ENCODE results near the gene TEAD1. TPM values are rescaled to one million over a fixed set of nuclear protein-coding genes. Genes with fewer than 3 reads are reported as not detected.

Gene TEAD1
- total and polyA plus RNA-seq, 2 experiments from 2014 or later = 24.5 to 103 TPM

DNA sequence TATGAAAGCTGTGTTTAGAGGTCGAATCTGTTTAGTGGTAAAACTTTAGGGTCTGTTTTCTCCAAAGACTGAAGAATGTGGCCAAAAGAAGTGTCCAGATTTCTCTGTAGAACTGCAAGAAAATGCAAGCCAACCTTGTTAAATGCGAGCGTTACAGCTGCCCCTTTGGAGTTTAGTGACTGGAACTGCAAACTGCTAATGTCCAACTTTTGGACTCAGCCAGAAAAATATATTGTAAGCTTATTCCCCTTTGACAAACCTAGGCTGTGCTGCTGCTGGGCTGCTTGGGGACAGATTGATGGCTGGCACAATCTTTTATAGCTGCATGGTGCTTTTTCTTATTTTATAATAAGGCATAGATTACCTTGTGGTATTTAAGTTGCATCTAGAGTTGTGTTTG is 3.9 kb downstream of the TEAD1 start (continued):
- TF ChIP-seq, protein P1, sequence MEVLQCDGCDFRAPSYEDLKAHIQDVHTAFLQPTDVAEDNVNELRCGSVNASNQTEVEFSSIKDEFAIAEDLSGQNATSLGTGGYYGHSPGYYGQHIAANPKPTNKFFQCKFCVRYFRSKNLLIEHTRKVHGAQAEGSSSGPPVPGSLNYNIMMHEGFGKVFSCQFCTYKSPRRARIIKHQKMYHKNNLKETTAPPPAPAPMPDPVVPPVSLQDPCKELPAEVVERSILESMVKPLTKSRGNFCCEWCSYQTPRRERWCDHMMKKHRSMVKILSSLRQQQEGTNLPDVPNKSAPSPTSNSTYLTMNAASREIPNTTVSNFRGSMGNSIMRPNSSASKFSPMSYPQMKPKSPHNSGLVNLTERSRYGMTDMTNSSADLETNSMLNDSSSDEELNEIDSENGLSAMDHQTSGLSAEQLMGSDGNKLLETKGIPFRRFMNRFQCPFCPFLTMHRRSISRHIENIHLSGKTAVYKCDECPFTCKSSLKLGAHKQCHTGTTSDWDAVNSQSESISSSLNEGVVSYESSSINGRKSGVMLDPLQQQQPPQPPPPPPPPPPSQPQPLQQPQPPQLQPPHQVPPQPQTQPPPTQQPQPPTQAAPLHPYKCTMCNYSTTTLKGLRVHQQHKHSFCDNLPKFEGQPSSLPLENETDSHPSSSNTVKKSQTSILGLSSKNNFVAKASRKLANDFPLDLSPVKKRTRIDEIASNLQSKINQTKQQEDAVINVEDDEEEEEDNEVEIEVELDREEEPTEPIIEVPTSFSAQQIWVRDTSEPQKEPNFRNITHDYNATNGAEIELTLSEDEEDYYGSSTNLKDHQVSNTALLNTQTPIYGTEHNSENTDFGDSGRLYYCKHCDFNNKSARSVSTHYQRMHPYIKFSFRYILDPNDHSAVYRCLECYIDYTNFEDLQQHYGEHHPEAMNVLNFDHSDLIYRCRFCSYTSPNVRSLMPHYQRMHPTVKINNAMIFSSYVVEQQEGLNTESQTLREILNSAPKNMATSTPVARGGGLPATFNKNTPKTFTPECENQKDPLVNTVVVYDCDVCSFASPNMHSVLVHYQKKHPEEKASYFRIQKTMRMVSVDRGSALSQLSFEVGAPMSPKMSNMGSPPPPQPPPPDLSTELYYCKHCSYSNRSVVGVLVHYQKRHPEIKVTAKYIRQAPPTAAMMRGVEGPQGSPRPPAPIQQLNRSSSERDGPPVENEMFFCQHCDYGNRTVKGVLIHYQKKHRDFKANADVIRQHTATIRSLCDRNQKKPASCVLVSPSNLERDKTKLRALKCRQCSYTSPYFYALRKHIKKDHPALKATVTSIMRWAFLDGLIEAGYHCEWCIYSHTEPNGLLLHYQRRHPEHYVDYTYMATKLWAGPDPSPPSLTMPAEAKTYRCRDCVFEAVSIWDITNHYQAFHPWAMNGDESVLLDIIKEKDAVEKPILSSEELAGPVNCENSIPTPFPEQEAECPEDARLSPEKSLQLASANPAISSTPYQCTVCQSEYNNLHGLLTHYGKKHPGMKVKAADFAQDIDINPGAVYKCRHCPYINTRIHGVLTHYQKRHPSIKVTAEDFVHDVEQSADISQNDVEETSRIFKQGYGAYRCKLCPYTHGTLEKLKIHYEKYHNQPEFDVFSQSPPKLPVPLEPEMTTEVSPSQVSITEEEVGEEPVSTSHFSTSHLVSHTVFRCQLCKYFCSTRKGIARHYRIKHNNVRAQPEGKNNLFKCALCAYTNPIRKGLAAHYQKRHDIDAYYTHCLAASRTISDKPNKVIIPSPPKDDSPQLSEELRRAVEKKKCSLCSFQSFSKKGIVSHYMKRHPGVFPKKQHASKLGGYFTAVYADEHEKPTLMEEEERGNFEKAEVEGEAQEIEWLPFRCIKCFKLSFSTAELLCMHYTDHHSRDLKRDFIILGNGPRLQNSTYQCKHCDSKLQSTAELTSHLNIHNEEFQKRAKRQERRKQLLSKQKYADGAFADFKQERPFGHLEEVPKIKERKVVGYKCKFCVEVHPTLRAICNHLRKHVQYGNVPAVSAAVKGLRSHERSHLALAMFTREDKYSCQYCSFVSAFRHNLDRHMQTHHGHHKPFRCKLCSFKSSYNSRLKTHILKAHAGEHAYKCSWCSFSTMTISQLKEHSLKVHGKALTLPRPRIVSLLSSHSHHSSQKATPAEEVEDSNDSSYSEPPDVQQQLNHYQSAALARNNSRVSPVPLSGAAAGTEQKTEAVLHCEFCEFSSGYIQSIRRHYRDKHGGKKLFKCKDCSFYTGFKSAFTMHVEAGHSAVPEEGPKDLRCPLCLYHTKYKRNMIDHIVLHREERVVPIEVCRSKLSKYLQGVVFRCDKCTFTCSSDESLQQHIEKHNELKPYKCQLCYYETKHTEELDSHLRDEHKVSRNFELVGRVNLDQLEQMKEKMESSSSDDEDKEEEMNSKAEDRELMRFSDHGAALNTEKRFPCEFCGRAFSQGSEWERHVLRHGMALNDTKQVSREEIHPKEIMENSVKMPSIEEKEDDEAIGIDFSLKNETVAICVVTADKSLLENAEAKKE (CRISPR knock-in tag; IDR thresholded peaks at IDR 0.05) = no peak
- TF ChIP-seq JUNB (IDR thresholded peaks at IDR 0.05; ENCODE audit: unreplicated experiment) (no peak), STAT1 (IDR thresholded peaks at IDR 0.05; ENCODE audit: unreplicated experiment) (no peak)

DNA sequence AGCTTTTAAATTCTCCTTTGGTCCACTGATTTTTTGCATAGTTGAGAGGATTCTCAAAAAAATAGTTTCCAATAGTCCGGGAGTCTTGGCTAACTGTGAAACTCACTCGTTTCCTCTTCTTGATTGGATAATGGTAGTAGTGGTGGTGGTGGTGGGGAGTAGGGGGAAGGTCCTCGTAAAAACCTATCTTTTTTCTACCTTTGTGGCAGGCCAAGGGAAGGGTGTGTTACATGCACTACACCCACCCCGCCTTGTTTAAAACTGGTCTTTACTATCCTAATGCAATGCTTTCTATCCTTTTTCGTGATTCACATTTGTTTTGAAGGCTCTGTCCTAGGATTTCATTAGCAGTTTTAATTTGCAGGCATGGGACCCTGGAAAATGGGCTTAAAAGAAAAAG is 4.8 kb downstream of the TEAD1 start:
- Mint-ChIP-seq H3K27me3 (ENCODE audit: insufficient read depth, low read depth, poor library complexity) (peaks cover 9% of the 10 kb centered on the region), H3K4me3 (peak overlapping the region; percentile 31), H3K9me3 (no peaks in the 10 kb centered on the region), H3K27ac (no peak overlapping the region), H3K36me3 (ENCODE audit: low read depth) (peaks cover 11% of the 10 kb centered on the region), H3K4me1 (peaks cover 74% of the 10 kb centered on the region)
- no peak overlapping the region for H2AFZ ChIP-seq
- H3K4me3 ChIP-seq = peak overlapping the region; percentile 48
- H3K27me3 ChIP-seq (ENCODE audit: insufficient read depth) = 0 out of 2 replicates have a peak, but pooled peaks cover 5% of the 10 kb centered on the region
- H3K79me2 ChIP-seq (replicated peaks; ENCODE audit: insufficient read depth) = peaks cover 76% of the 10 kb centered on the region
- H3K36me3 ChIP-seq (ENCODE audit: insufficient read depth) = no peaks in the 10 kb centered on the region
- H3K4me1 ChIP-seq (ENCODE audit: insufficient read depth) = peaks cover 66% of the 10 kb centered on the region
- H3K9me2 ChIP-seq (ENCODE audit: insufficient read depth) = no peaks in the 10 kb centered on the region
- no peak for DNase-seq (ENCODE audit: low spot score)
- no peak for ATAC-seq
- peaks cover 37% of the 10 kb centered on the region for H4K20me1 ChIP-seq (replicated peaks; ENCODE audit: insufficient read depth)
- peak overlapping the region; percentile 82 for H3K4me2 ChIP-seq
- H3K27ac ChIP-seq (ENCODE audit: low read depth) = no peak overlapping the region
- H3F3A ChIP-seq (replicated peaks; ENCODE audit: low read depth) = no peaks in the 10 kb centered on the region
- no peak for TF ChIP-seq STAT1 (IDR thresholded peaks at IDR 0.05; ENCODE audit: unreplicated experiment)
- TF ChIP-seq EZH2phosphoT487 (IDR thresholded peaks at IDR 0.05; ENCODE audit: unreplicated experiment) = no peak
- TF ChIP-seq ZNF331 (CRISPR knock-in tag; IDR thresholded peaks at IDR 0.05; ENCODE audit: low read depth) = no peak
- no peak for TF ChIP-seq JUNB (IDR thresholded peaks at IDR 0.05; ENCODE audit: unreplicated experiment)
- TF ChIP-seq ETS1 (IDR thresholded peaks at IDR 0.05) = no peak
- TF ChIP-seq POLR2AphosphoS5 (IDR thresholded peaks at IDR 0.05; ENCODE audit: low read depth) = no peak
- TF ChIP-seq, protein P1 (CRISPR knock-in tag; IDR thresholded peaks at IDR 0.05) = no peak
